GM18951 (cell line): Measurements from ENCODE around the gene BTN3A1.
"Not testable (repeated sequence)": the region's sequence is repeated elsewhere in the genome, so short reads cannot be mapped to it uniquely, and the experiment has no call there.

ENCODE experiments used
- POLR2A ChIP-seq: IDR thresholded peaks from 4 replicates; pipeline ENCODE4 v1.6.1; 2011; ENCODE audit warnings: mild to moderate bottlenecking; ENCODE audit not compliant: insufficient read length, insufficient read depth; ENCODE audit errors: extremely low read depth
- in situ Hi-C: fragments of 300-500 bp; cut with MboI; formaldehyde crosslinking; loops from one replicate; pipeline ENCODE4 v1.12.0; 2022; ENCODE audit warnings: low sequenced_read_pairs, mixed read lengths, inconsistent platforms; ENCODE audit not compliant: unreplicated experiment

The BTN3A1 gene

GRCh38 chr6:26365633-26365995 lies 36.5 kb upstream of the BTN3A1 start:
- in situ Hi-C loops: no loop called here
- TF ChIP-seq POLR2A: no peak

DNA sequence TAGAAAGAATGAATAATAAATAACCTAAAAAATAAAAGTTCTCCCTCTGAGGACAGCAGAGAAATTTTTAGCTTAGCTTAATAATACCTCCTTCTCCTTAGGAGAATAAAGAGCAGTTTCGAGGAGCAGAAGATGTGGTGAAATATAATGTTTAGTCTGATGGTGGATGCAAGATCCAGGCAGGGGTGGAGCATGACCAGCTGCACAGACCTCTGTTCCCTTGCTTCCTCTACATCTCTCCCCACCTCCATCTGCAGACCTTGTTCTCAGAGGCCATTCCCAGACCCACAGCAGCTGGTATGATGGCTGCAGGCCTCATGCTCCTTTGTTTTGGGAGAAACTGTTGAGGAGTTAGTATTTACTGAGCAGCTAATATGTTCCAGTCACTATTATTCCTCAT lies 35.6 kb upstream of the BTN3A1 start:
- no peak for TF ChIP-seq POLR2A
- in situ Hi-C loops: no loop called here

DNA sequence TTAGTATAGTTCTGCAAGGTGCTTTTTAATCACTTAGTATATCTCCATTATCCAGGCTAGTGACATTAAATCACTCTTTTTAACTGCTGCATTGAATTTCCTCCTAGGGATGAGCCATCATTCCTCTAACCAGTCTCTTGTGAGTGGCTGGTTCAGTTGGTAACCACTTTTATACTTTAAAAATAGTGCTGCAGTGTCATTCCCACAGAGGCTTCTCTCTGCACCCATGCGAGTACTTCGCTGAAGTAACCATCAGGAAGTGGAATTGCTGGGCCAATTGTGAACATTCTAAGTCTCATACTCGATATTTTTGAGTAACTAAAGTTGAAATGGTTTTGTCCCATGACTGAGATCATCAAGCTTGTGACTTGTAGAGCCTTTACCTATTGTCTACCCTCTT lies 35.0 kb upstream of the BTN3A1 start:
- no peak for TF ChIP-seq POLR2A
- in situ Hi-C loops: no loop called here

DNA sequence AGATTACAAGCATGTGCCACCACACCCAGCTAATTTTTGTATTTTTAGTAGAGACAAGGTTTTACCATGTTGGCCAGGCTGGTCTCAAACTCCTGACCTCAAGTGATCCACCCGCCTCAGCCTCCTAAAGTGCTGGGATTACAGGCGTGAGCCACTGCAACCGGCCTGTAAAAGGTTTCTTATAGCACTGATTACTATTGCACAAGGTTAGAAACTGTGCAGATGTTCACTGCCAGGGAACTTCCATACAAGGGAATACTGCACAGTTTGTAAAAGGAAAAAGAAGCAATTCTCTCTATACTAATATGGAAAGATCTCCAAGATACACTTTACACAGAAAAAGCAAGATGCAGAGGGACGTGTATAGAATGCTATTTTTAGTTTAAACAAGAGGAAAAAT lies 30.3 kb upstream of the BTN3A1 start:
- in situ Hi-C loops: not testable (repeated sequence)

- in situ Hi-C loops: no loop called here
Measured at GRCh38 chr6:26372308-26373144, 29.5 kb upstream of the BTN3A1 start.

GRCh38 chr6:26375270-26375669 lies 26.8 kb upstream of the BTN3A1 start:
- in situ Hi-C loops: no loop called here
- no peak for TF ChIP-seq POLR2A

More at GRCh38 chr6:26372308-26373144, 29.5 kb upstream of the BTN3A1 start:
- no peak for TF ChIP-seq POLR2A

DNA sequence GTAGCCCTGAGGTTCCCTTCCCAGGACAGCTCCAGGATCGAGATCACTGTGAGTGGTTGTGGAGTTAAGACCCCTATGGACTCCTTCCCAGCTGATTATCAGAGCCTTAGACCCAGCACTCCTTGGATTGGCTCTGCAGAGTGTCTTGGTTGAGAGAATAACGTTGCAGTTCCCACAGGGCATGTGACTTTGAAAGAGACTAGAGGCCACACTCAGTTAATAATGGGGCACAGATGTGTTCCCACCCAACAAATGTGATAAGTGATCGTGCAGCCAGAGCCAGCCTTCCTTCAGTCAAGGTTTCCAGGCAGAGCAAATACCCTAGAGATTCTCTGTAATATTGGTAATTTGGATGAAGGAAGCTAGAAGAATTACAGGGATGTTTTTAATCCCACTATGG lies 24.4 kb upstream of the BTN3A1 start:
- in situ Hi-C loops: no loop called here
- TF ChIP-seq POLR2A: no peak

DNA sequence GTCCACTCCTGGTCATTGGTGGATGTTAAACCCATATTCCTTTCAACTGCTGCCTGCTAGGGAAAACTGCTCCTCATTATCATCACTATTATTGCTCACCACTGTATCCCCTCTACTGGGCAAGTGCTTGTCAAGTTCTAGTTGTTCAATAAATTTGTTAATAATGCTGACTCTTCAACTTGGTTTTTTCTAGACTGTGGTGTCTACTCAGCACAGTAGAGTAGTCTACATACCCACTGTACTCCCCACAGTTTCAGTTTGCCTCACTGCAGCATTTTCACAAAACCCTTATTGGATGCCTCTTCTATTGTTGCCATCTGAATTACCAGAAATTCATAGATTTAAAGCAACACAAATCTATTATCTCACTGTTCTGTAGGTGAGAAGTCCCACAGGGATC lies 23.9 kb upstream of the BTN3A1 start:
- in situ Hi-C loops: not testable (repeated sequence)

- TF ChIP-seq POLR2A: no peak
- in situ Hi-C loops: no loop called here
Measured at GRCh38 chr6:26379292-26379691, 22.8 kb upstream of the BTN3A1 start.

DNA sequence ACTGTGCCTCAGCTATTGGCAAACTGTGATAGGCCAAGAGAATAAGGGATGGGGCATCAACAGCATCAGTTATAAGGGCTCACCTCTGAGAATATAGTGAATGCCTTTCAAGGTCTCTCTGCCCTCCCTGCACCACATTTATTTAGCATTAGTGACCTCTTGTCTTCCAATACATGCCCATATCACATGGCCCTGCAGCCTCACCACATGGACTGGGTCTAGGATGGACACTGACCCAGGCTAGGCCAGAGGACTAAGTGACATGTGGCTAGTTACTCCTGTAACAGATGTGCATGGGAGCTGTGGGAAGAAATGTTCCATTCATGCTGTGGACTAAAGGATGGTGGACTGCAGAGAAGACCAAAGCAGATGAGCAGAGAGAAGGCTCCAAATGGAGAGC lies 22.3 kb upstream of the BTN3A1 start:
- in situ Hi-C loops: no loop called here
- no peak for TF ChIP-seq POLR2A

DNA sequence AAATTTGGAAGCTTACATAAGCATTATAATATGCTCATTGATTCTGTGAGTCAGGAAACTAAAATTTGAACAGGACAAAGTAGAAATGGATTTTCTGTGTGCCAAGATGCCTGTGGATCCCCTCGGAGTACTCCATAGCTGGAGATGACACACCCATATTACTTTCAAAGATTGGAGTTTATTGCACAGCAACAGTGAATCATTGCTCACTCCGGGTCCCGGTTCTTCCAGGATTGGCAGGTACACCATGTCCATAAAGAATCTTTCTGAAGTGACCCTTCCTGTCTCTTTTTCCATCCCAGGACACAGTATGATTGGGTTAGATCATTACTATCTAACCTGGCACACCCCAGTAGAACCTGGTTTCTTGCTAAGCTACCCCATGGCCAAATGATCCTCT lies 21.8 kb upstream of the BTN3A1 start:
- in situ Hi-C loops: no loop called here
- TF ChIP-seq POLR2A: no peak

DNA sequence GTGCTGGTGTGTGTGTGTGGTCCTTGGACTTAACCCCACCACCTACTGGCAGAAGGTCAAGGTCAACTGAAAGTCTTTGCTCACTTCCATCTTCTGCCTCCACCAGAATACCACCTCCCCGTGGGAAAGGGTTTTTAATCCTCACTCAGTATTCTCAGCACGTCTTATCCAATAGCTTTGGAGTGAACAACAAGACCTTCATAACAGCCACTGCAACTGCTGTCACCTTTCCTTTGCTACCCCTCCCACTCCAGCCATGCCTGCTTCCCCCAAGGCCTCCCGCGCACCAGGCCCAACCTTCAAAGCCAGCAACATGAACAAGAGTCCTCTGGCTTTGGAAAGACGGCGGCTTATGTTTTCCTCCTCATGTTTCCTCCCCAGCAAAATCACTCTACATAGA lies 20.0 kb upstream of the BTN3A1 start:
- no peak for TF ChIP-seq POLR2A
- in situ Hi-C loops: no loop called here

GRCh38 chr6:26383624-26384417 lies 18.3 kb upstream of the BTN3A1 start:
- TF ChIP-seq POLR2A: peak; percentile 3
- in situ Hi-C loops: no loop called here

- in situ Hi-C loops: no loop called here
- no peak for TF ChIP-seq POLR2A
Measured at GRCh38 chr6:26385734-26386125, 16.3 kb upstream of the BTN3A1 start.
